Neural progenitor cell (in vitro differentiated cells): ENCODE measurements around the gene POR.

Experiments used
- CTCF ChIP-seq: fragments of 200-600 bp; sonication (generic); IDR thresholded peaks from 2 replicates; pipeline ENCODE4 v1.5.1; 2017; ENCODE audit warnings: antibody characterized with exemption, mild to moderate bottlenecking
- EZH2 ChIP-seq: fragments of 200-600 bp; sonication (generic); IDR thresholded peaks from 2 replicates; pipeline ENCODE4 v1.6.1; 2017; ENCODE audit warnings: antibody characterized with exemption, mild to moderate bottlenecking, moderate library complexity

- TF ChIP-seq CTCF (no peak), EZH2 (no peak)
These were observed 64.9 kb downstream of the POR start for GRCh38 chr7:75979759-75980429.
